IPS-18c (cell line): ENCODE data around the gene DPEP2.
"Not testable (repeated sequence)": the region's sequence is repeated elsewhere in the genome, so short reads cannot be mapped to it uniquely, and the experiment has no call there.

Source experiments
- H3K4me3 ChIP-seq: 2 replicates; pipeline ENCODE4 v1.7.0; 2013; ENCODE audit warnings: low read depth, mild to moderate bottlenecking, low read length, moderate library complexity; ENCODE audit not compliant: insufficient read depth
- H3K9me3 ChIP-seq: one replicate; pipeline ENCODE4 v1.6.1; 2013; ENCODE audit warnings: mild to moderate bottlenecking, low read length, moderate library complexity; ENCODE audit not compliant: control insufficient read depth, insufficient read depth

DPEP2 gene, protein sequence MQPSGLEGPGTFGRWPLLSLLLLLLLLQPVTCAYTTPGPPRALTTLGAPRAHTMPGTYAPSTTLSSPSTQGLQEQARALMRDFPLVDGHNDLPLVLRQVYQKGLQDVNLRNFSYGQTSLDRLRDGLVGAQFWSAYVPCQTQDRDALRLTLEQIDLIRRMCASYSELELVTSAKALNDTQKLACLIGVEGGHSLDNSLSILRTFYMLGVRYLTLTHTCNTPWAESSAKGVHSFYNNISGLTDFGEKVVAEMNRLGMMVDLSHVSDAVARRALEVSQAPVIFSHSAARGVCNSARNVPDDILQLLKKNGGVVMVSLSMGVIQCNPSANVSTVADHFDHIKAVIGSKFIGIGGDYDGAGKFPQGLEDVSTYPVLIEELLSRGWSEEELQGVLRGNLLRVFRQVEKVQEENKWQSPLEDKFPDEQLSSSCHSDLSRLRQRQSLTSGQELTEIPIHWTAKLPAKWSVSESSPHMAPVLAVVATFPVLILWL

DNA sequence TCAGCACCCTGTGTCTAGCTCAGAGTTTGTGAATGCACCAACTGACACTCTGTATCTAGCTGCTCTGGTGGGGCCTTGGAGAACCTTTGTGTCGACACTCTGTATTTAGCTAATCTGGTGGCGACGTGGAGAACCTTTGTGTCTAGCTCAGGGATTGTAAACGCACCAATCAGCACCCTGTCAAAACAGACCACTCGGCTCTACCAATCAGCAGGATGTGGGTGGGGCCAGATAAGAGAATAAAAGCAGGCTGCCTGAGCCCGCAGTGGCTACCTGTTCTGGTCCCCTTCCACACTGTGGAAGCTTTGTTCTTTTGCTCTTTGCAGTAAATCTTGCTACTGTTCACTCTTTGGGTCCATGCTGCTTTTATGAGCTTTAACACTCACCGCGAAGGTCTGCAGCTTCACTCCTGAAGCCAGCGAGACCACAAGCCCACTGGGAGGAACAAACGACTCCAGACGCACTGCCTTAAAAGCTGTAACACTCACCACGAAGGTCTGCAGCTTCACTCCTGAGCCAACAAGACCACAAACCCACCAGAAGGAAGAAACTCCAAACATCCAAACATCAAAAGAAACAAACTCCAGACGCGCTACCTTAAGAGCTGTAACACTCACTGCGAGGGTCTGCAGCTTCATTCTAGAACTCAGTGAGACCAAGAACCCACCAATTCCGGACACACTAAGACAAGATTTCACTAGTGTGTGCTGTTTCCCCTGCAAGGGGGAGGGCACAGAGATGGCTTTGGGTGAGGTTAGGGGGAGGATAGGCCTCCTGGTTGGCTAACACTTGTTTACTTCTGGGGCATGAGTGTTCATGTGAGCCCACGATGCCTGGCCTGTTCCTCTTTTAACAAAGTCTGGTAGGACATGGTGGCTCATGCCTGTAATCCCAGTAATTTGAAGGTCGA, at the start of gene DPEP2:
Gene DPEP2 (minus strand): TSS at position 706 of the 910 bp plus-strand sequence. CDS start 6,272 bp downstream, outside the sequence.
- not testable (repeated sequence) for H3K9me3 ChIP-seq

DNA sequence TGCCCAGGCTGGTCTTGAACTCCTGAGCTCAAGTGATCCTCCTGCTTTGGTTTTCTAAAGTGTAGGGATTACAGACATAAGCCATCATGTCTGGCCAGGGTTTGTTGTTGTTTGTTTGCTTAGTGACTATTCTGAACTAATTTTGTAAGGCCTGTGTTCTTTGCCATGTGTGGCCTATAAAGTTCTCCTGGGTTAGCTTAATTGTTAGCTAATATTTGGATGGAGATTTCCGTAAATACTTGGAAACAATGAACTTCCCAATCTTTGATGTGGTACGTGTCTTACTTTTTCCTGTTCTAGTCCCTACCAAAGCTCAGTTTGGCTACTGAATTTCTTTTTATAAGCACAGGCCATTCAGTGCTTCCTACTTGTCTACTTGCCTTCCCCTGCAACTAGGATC, 48.7 kb upstream of the DPEP2 start:
- no peak overlapping the region for H3K4me3 ChIP-seq
- no peaks in the 10 kb centered on the region for H3K9me3 ChIP-seq

More for the DNA sequence above, at the start of gene DPEP2:
- not testable (repeated sequence) for H3K4me3 ChIP-seq

DNA sequence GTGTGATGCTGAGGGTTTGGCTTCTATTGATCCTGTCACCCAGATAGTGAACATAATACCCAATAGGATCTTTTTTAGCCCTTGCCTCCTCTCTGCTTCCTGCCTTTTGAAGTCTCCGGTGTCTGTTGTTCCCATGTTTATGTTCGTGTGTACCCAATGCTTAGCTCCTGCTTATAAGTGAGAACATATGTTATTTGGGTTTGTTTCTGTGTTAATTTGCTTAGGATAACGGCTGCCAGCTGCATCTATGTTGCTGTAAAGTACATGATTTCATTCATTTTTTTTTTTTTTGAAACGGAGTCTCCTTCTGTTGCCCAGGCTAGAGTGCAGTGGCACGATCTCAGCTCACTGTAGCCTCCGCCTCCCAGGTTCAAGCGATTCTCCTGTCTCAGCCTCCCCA, 46.8 kb upstream of the DPEP2 start:
- no peak overlapping the region for H3K4me3 ChIP-seq
- H3K9me3 ChIP-seq = no peaks in the 10 kb centered on the region

DNA sequence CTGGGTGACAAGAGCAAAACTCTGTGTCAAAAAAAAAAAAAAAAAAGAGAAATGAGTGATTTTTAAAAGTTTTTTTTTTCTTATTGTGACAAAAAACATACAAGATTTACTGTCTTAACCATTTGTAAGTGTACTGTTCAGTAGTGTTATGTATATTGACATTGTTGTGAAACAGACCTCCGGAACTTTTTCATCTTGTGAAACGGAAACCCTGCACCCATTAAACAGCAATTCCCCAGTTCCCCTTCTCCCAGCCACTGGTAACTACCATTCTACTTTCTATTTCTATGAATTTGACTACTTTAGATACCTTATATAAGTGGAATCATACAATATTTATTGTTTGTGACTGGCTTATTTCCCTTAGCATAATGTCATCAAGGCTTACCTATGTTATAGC, 42.5 kb upstream of the DPEP2 start:
- no peak overlapping the region for H3K4me3 ChIP-seq
- no peaks in the 10 kb centered on the region for H3K9me3 ChIP-seq

DNA sequence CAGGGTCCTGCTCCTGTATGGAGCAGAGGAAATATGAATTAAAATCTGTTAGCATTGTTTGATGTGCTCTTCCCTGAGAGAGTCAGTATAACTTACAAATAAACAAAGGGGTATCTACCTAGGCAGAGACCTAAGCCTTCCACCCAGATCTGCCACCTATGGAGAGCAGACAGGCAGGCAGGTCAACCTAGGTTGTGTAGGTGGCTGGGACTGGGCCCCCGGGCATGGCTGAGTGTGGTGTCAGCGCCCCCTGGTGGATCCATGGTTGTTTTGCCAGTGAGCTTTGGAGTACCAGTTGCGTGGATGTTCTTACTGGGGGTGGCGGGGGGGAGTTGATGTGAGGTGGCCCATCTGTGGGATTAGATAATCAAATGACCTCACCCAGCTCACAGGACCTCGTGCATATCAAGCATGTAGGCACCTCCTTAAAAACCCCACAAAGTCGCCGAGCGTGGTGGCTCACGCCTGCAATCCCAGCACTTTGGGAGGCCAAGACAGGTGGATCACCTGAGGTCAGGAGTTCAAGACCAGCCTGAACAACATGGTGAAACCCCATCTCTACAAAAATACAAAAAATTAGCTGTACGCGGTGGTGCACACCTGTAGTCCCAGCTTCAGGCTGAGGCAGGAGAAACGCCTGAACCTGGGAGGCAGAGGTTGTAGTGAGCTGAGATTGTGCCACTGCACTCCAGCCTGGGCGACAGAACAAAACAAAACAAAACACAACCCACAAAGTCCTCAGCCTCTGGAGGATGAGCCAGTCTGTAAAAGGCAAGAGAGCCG, 41.4 kb upstream of the DPEP2 start:
- H3K4me3 ChIP-seq = no peak overlapping the region

DNA sequence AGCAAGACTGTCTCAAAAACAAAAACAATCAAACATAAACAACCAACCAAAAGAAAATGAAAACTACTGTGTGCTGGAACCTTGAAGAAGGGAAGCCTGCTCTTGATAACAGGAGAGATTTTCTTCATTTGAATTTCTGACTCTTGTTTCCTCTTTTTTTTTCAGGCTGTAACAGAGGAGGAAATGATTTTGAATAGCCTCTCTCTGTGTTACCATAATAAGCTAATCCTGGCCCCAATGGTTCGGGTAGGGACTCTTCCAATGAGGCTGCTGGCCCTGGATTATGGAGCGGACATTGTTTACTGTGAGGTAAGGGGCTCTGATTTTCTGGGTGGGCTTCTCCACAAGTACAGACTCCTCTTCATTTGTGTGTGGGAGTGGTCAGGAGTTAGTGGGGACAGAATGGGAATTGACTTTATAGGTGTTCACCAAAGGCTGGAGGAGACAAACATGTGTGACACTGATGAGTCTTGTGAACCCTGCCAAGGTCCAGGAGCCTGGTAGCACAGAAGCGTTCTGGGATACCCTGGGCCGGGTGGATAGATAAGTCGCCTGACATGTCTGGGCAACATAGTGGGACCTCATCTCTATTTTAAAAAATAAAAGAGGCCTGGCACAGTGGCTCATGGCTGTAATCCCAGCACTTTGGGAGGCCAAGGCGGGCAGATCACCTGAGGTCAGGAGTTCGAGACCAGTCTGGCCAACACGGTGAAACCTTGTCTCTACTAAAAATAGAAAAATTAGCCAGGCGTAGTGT, 38.7 kb upstream of the DPEP2 start:
- H3K4me3 ChIP-seq = no peak overlapping the region
- no peaks in the 10 kb centered on the region for H3K9me3 ChIP-seq

More for the DNA sequence above, 41.4 kb upstream of the DPEP2 start:
- no peaks in the 10 kb centered on the region for H3K9me3 ChIP-seq

DNA sequence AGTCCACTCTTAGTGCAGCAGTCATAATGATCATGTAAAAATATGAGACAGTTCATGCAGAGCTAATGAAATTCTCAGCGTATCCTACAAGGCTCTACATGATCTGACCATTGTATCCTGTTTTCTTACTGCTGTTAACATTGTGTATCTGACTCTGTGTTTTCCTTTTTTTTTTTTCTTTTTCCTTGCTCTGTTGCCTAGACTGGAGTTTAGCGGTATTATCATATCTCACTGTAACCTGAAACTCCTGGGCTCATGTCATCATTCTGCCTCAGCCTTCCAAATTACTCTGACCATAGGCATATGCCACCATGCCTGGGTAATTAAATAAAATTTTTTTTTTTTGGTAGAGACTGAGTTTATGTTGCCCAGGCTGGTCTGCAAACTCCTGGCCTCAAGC, 35.9 kb upstream of the DPEP2 start:
- H3K4me3 ChIP-seq = no peak overlapping the region

GRCh38 chr16:68033101-68033500, 33.8 kb upstream of the DPEP2 start:
- Histone ChIP-seq H3K4me3 (no peak overlapping the region), H3K9me3 (no peaks in the 10 kb centered on the region)

More for the DNA sequence above, 35.9 kb upstream of the DPEP2 start:
- H3K9me3 ChIP-seq = no peaks in the 10 kb centered on the region

- Histone ChIP-seq H3K4me3 (no peak overlapping the region), H3K9me3 (no peaks in the 10 kb centered on the region)
These were observed 32.7 kb upstream of the DPEP2 start for GRCh38 chr16:68031951-68032350.

DNA sequence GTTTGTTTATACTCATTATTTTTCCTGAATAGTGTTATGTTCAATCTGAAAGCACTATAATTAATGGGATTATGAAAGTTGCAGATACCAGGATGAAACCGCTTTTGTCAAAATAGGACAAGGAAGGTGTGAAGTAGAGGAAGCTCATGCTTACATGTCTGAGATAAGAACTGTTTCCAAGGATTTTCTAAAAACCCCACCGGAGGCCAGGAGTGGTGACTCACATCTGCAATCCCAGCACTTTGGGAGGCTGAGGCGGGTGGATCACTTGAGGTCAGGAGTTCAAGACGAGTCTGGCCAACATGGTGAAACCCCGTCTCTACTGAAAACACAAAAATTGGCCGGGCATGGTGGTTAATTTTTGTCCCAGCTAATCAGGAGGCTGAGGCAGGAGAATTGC, 30.8 kb upstream of the DPEP2 start:
- H3K9me3 ChIP-seq, H3K4me3 ChIP-seq: not testable (repeated sequence)

GRCh38 chr16:68028996-68029395, 29.7 kb upstream of the DPEP2 start:
- H3K4me3 ChIP-seq = no peak overlapping the region

DNA sequence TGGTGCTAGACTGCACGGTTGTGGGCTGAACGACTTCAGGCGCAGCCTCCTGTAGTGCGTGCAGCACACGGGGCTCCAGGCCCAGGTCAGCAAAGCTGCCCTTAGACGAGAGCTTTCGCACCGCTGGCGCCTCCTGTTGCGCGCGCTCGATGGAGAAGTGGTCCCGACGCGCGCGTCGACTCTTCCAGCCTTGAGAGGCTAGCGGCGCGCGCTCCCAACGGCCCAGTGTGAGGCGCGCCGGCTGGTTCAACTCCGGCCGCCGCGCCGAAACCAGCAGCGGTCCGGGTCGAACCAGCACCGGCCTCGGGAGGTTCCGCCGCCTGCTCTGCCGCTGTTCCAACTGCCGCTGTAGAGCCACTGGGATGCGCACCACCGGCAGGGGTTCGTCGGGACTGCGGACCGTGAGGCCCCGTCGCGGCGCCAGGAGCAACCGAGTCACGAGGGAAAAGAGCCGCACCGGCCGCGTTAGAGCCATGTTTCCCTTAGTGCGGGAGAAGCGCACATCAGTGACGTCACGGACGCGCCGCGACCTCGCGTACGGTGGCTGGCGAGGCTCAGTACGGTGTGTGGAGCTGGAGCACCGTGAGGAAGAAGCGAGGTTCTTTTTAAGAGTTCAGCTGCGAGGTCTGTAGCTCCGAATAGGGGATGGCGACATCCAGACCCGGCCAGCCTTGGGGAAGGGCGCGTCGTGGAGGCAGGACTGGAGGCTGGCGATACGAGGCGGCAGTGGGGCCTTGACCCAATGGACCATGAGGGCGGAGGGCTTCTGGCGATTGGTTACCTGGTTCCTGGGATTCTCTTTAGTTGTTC, 23.6 kb upstream of the DPEP2 start, which contains the start of the genes DDX28 and DUS2:
Gene DDX28 (minus strand): TSS at position 505 of the 810 bp plus-strand sequence. CDS start 30 bp downstream, at position 475.
Gene DUS2 (plus strand): TSS at position 557 of the 810 bp plus-strand sequence. CDS start 14,740 bp downstream, outside the sequence.
- peak within 1 kb of the TSS; percentile 94 for H3K4me3 ChIP-seq
- no peaks in the 10 kb centered on the region for H3K9me3 ChIP-seq

More at GRCh38 chr16:68028996-68029395, 29.7 kb upstream of the DPEP2 start:
- H3K9me3 ChIP-seq = no peaks in the 10 kb centered on the region

GRCh38 chr16:68022278-68022727, 23.0 kb upstream of the DPEP2 start:
- peak overlapping the region; percentile 94 for H3K4me3 ChIP-seq
- no peaks in the 10 kb centered on the region for H3K9me3 ChIP-seq

DNA sequence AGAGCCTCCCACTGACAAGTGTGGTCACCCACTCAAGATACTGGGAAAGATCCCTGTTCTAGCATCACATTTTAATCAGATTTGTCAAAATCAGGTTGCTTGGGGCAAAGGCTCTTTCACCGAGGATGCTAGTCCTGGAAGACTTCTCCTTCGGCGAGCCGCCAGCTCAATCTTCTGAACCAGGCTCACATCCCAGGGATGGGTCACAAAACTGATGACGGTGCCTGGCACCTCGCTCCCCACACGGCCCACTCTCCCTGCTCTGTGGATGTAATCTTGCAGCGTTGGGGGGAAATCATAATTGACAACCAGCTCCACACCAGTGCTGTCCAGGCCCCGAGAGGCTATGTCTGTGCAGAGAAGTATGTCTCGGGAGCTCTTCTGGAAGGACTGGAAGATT, 22.2 kb upstream of the DPEP2 start:
- no peaks in the 10 kb centered on the region for H3K9me3 ChIP-seq
- peak overlapping the region; percentile 94; the same call in 1 of the 2 replicates for H3K4me3 ChIP-seq

- H3K4me3 ChIP-seq = no peak overlapping the region
- no peaks in the 10 kb centered on the region for H3K9me3 ChIP-seq
These were observed 19.9 kb upstream of the DPEP2 start for GRCh38 chr16:68019167-68019680.
